SU-DHL-6 (cell line): ENCODE results near the gene TCP11X1.
"Not testable (repeated sequence)": the region's sequence is repeated elsewhere in the genome, so short reads cannot be mapped to it uniquely, and the experiment has no call there.

Source experiments
- CTCF ChIP-seq: fragments of 200-600 bp; sonication (generic); IDR thresholded peaks from one replicate; pipeline ENCODE4 v1.5.1; 2017; ENCODE audit warnings: antibody characterized with exemption, mild to moderate bottlenecking, low read length, moderate library complexity; ENCODE audit not compliant: insufficient read depth, poor library complexity, severe bottlenecking
- EZH2phosphoT487 ChIP-seq: fragments of 200-600 bp; sonication (generic), shearing (Covaris generic); conservative IDR thresholded peaks from 2 replicates; pipeline ENCODE4 v1.6.1; 2018; ENCODE audit warnings: mild to moderate bottlenecking, antibody characterized with exemption, low read length, moderate library complexity, mixed read lengths

- TF ChIP-seq CTCF, EZH2phosphoT487: not testable (repeated sequence)
Observed at GRCh38 chrX:102240265-102240664, 25.2 kb downstream of the TCP11X1 start.
